Measurements from ENCODE around the gene FXR2.

GRCh38 chr17:7651665-7652387 lies 37.1 kb upstream of the FXR2 start:
- TF ChIP-seq EZH2 (IDR thresholded peaks at IDR 0.05; ENCODE audit: borderline replicate concordance, insufficient read depth, low read length, poor library complexity, severe bottlenecking) (no peak), RAD21 (conservative IDR thresholded peaks at IDR 0.05) (peak; percentile 37), TAF1 (IDR thresholded peaks at IDR 0.05; ENCODE audit: low read depth) (no peak), CTCF (IDR thresholded peaks at IDR 0.05; ENCODE audit: poor library complexity, severe bottlenecking) (peak; percentile 46), EP300 (conservative IDR thresholded peaks at IDR 0.05; ENCODE audit: poor library complexity, severe bottlenecking) (no peak)

Measured in neural cell (in vitro differentiated cells).